WTC11 (cell line): ENCODE data around the gene SMARCC2.

Experiments used
- ATF1 ChIP-seq: sonication (generic); formaldehyde crosslinking; IDR thresholded peaks from 2 replicates; pipeline ENCODE4 v1.8.1; 2023; ENCODE audit warnings: mild to moderate bottlenecking, moderate library complexity, missing genetic modification reagents
- ATF2 ChIP-seq: sonication (generic); formaldehyde crosslinking; IDR thresholded peaks from 2 replicates; pipeline ENCODE4 v1.8.1; 2022; ENCODE audit warnings: low read depth, missing genetic modification reagents, borderline replicate concordance
- CBFB ChIP-seq: sonication (generic); formaldehyde crosslinking; IDR thresholded peaks from 2 replicates; pipeline ENCODE4 v1.8.1; 2022; ENCODE audit warnings: mild to moderate bottlenecking, low read depth, missing genetic modification reagents
- CREB1 ChIP-seq: sonication (generic); formaldehyde crosslinking; IDR thresholded peaks from 2 replicates; pipeline ENCODE4 v1.8.0; 2023; ENCODE audit warnings: mild to moderate bottlenecking, missing genetic modification reagents
- CTCF ChIP-seq: fragments of 200-600 bp; IDR thresholded peaks from 2 replicates; pipeline ENCODE4 v1.8.0; 2022; ENCODE audit warnings: antibody characterized with exemption
- EMX1 ChIP-seq: fragments of 250-450 bp; sonication (Bioruptor Pico); IDR thresholded peaks from 2 replicates; pipeline ENCODE4 v1.8.0; 2021; ENCODE audit warnings: mild to moderate bottlenecking
- ERG ChIP-seq: fragments of 250-450 bp; sonication (Bioruptor Pico); IDR thresholded peaks from 2 replicates; pipeline ENCODE4 v1.8.0; 2021; ENCODE audit warnings: mild to moderate bottlenecking
- HMGXB4 ChIP-seq: sonication (generic); formaldehyde crosslinking; IDR thresholded peaks from 2 replicates; pipeline ENCODE4 v1.8.1; 2023; ENCODE audit warnings: mild to moderate bottlenecking, moderate library complexity, missing genetic modification reagents
- IRF2 ChIP-seq: sonication (generic); formaldehyde crosslinking; IDR thresholded peaks from 2 replicates; pipeline ENCODE4 v1.8.0; 2022; ENCODE audit warnings: low read depth, missing genetic modification reagents, borderline replicate concordance
- JUN ChIP-seq: sonication (generic); formaldehyde crosslinking; IDR thresholded peaks from 2 replicates; pipeline ENCODE4 v1.8.0; 2023; ENCODE audit warnings: mild to moderate bottlenecking, missing genetic modification reagents
- STAT6 ChIP-seq: sonication (generic); formaldehyde crosslinking; conservative IDR thresholded peaks from 2 replicates; pipeline ENCODE4 v1.8.1; 2023; ENCODE audit warnings: mild to moderate bottlenecking, low read depth, missing genetic modification reagents, moderate library complexity
- USF1 ChIP-seq: sonication (generic); formaldehyde crosslinking; IDR thresholded peaks from 2 replicates; pipeline ENCODE4 v1.8.0; 2022; ENCODE audit warnings: mild to moderate bottlenecking, missing genetic modification reagents

GRCh38 chr12:56212361-56212760 is 23.1 kb upstream of the SMARCC2 start:
- TF ChIP-seq USF1 (CRISPR knock-in tag), result no peak
- TF ChIP-seq ERG, result no peak
- no peak for TF ChIP-seq CREB1 (CRISPR knock-in tag)
- no peak for TF ChIP-seq CTCF
- TF ChIP-seq ATF2 (CRISPR knock-in tag), result no peak
- no peak for TF ChIP-seq JUN (CRISPR knock-in tag)
- TF ChIP-seq IRF2 (CRISPR knock-in tag), result no peak
- TF ChIP-seq STAT6 (CRISPR knock-in tag), result no peak
- TF ChIP-seq HMGXB4 (CRISPR knock-in tag), result no peak
- TF ChIP-seq ATF1 (CRISPR knock-in tag), result no peak
- no peak for TF ChIP-seq EMX1 (CRISPR knock-in tag)
- no peak for TF ChIP-seq CBFB (CRISPR knock-in tag)
